NCI-H2196 treated with DMSO at 0.1 percent for 48 hours (cell line): ENCODE data around the gene ZMYND11.
"Not testable (repeated sequence)": the region's sequence is repeated elsewhere in the genome, so short reads cannot be mapped to it uniquely, and the experiment has no call there.

ENCODE experiments used
- DNase-seq: peaks from one replicate; lab custom pipeline; 2025; ENCODE audit not compliant: unreplicated experiment; lab: John Stamatoyannopoulos, UW

The ZMYND11 gene

GRCh38 chr10:132946-133898 is 2.0 kb upstream of the ZMYND11 start:
- no peak for DNase-seq

GRCh38 chr10:134247-135131 is 766 bp upstream of the ZMYND11 start:
- DNase-seq: no peak

GRCh38 chr10:135601-136464 is 578 bp downstream of the ZMYND11 start:
- no peak for DNase-seq

GRCh38 chr10:136465-136762 is 1.2 kb downstream of the ZMYND11 start:
- DNase-seq: no peak

- no peak for DNase-seq
Measured at GRCh38 chr10:137031-137430, 1.8 kb downstream of the ZMYND11 start.

GRCh38 chr10:137606-138005 is 2.4 kb downstream of the ZMYND11 start:
- no peak for DNase-seq

GRCh38 chr10:142371-142770 is 7.1 kb downstream of the ZMYND11 start:
- DNase-seq: no peak

- no peak for DNase-seq
Measured at GRCh38 chr10:152915-153314, 17.7 kb downstream of the ZMYND11 start.

- no peak for DNase-seq
Measured at GRCh38 chr10:154348-154747, 19.1 kb downstream of the ZMYND11 start.

- no peak for DNase-seq
Measured at GRCh38 chr10:167383-167782, 32.1 kb downstream of the ZMYND11 start.

GRCh38 chr10:173741-174140 is 38.5 kb downstream of the ZMYND11 start:
- no peak for DNase-seq

GRCh38 chr10:176677-177076 is 41.4 kb downstream of the ZMYND11 start:
- DNase-seq: no peak

GRCh38 chr10:178208-178607 is 43.0 kb downstream of the ZMYND11 start:
- no peak for DNase-seq

- DNase-seq: no peak
Measured at GRCh38 chr10:178723-179122, 43.5 kb downstream of the ZMYND11 start.

GRCh38 chr10:182441-183201 is 47.4 kb downstream of the ZMYND11 start:
- no peak for DNase-seq

GRCh38 chr10:184174-184573 is 48.9 kb downstream of the ZMYND11 start:
- no peak for DNase-seq

GRCh38 chr10:184911-185310 is 49.7 kb downstream of the ZMYND11 start:
- no peak for DNase-seq

- DNase-seq: not testable (repeated sequence)
Measured at GRCh38 chr10:185571-185970, 50.3 kb downstream of the ZMYND11 start.

- no peak for DNase-seq
Measured at GRCh38 chr10:186911-187310, 51.7 kb downstream of the ZMYND11 start.

GRCh38 chr10:188546-188945 is 53.3 kb downstream of the ZMYND11 start:
- DNase-seq: no peak
